ENCODE data around the gene LRP8. TPM values are rescaled to one million over a fixed set of nuclear protein-coding genes. Genes with fewer than 3 reads are reported as not detected.

LRP8 gene
- total RNA-seq, 2 experiments from 2014 or later = 51.8 to 56.6 TPM

DNA sequence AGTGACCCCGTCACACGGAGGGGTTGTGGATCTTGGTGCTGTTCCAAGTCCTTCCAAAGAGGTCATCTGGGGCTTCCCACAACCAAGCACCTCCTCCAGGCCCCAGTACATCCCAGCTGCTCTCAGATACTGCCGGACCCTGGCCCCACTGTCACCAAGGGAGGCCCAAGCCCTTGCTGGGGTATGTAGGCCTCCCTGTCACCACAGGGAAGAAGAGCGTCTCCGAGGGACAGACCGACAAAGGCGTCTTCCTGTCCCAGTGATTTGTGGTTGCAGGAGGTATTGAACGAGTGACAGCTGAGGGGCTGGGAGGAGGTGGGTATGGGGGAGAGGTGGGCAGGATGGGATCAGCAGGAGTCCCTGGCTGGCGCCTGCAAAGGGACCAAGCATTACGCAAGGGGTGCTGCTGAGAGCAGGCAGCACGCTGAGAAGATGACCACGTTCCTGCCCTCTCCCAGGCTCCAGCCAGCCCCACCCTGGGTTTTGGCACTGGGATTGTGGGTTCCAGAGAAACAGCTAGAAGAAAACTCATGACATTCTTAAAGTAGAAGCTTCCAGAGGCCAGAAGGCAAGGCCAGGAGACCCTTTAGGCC, 29.7 kb downstream of the LRP8 start:
- Mint-ChIP-seq H3K36me3 (ENCODE audit: low read depth) (no peaks in the 10 kb centered on the region), H3K4me1 (peaks cover 29% of the 10 kb centered on the region), H3K27me3 (no peaks in the 10 kb centered on the region), H3K4me3 (no peak overlapping the region), H3K9me3 (no peaks in the 10 kb centered on the region), H3K27ac (peak overlapping the region; percentile 62)
- CTCF ChIA-PET = no interaction called here
- DNase-seq = no peak
- POLR2A ChIA-PET = no interaction called here

DNA sequence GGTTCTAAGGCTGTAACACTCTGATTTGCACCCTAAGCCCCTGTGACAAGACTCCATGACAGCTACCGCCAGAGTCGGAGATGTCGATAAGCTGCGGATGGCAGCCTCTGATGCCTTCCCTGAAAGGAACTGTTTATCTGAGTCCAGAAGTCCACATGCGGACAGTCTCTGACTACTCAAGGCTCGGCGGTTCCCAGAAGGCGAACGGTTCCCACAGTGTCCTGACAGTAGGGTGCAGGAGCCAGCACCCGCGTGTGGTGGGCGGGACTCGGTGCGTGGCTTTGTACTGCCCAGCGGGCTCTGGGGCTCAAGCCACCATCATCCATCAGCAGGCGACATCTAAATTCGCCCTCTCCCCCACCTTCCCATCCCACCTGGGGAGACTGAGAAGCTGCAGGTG, 30.7 kb downstream of the LRP8 start:
- CTCF ChIA-PET = interaction anchor here (1.3 kb wide), 1 partner anchor 11 kb away, joined by 5 read pairs; no protein-coding TSS in a partner anchor

DNA sequence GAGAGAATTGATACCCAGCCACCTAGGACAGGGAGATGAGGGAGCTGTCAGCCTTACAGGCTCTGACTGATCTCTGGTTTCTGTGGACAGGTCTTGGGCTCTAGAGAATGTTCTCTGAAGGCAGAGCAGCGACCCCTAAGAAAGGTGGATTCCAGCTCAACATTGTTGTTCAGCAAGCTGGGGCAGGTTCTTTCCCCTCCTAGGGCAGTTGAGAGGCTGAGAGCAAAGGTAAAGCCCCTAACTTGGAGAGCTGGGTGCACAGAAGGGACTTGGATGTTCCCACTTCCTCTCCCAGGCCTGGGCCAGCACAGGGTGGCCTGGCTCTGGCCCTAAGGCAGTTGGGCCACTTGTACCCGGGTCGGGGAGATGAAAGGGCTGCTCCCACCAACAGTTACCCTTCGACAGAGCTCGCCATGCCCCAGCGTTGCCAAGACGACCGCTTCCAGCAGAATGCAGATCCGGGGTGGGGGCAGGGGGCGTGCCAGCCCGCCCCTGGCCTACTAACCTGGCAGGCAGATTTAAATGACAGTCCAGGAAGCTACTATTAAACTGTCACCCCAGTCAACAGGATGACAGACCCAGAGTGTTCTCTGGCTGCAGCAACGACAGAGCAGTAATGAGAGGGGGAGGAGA, 31.6 kb downstream of the LRP8 start:
- H3K36me3 Mint-ChIP-seq (ENCODE audit: low read depth) = peaks cover 2% of the 10 kb centered on the region
- no peak overlapping the region for H3K4me3 Mint-ChIP-seq
- H3K27ac Mint-ChIP-seq = peak overlapping the region; percentile 57
- no peak for DNase-seq
- H3K27me3 Mint-ChIP-seq = no peaks in the 10 kb centered on the region
- H3K4me1 Mint-ChIP-seq = peaks cover 42% of the 10 kb centered on the region
- H3K9me3 Mint-ChIP-seq = no peaks in the 10 kb centered on the region
- ChIA-PET CTCF (interaction anchor here (1.3 to 1.7 kb wide), 2 partner anchors 8 to 10 kb away, joined by 4 to 5 read pairs; no protein-coding TSS in a partner anchor), POLR2A (no interaction called here)

More for the DNA sequence above, 30.7 kb downstream of the LRP8 start:
- no peak overlapping the region for H3K4me3 Mint-ChIP-seq
- POLR2A ChIA-PET = no interaction called here
- no peak for DNase-seq
- no peaks in the 10 kb centered on the region for H3K9me3 Mint-ChIP-seq
- peaks cover 38% of the 10 kb centered on the region for H3K4me1 Mint-ChIP-seq
- no peak overlapping the region for H3K27ac Mint-ChIP-seq
- no peaks in the 10 kb centered on the region for H3K27me3 Mint-ChIP-seq
- no peaks in the 10 kb centered on the region for H3K36me3 Mint-ChIP-seq (ENCODE audit: low read depth)

DNA sequence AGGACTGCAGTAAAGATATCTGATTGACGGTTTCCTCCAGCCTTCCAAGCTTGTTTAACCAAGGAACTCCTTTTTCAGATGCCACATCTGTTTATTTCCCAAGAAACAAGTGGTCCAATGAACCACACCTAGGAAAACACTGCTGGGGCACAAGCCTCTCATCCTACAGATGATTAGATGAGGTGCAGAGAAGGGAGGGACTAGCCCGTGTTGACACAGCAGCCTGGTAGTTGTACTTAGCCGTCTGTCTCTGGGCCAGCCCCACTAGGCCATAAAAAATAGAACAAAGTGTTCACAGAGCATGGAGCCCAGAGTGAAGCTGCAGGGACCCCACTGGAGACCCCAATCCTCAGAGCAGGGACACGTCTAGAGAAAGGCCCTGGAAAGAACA, 32.1 kb downstream of the LRP8 start:
- Mint-ChIP-seq H3K4me1 (peaks cover 45% of the 10 kb centered on the region), H3K9me3 (no peaks in the 10 kb centered on the region), H3K36me3 (ENCODE audit: low read depth) (peaks cover 3% of the 10 kb centered on the region), H3K4me3 (no peak overlapping the region), H3K27ac (peak overlapping the region; percentile 57), H3K27me3 (no peaks in the 10 kb centered on the region)
- DNase-seq = no peak
- ChIA-PET CTCF (interaction anchor here (1.3 to 1.7 kb wide), 3 partner anchors 9 to 18 kb away, joined by 4 to 6 read pairs (median 5); no protein-coding TSS in a partner anchor), POLR2A (no interaction called here)

DNA sequence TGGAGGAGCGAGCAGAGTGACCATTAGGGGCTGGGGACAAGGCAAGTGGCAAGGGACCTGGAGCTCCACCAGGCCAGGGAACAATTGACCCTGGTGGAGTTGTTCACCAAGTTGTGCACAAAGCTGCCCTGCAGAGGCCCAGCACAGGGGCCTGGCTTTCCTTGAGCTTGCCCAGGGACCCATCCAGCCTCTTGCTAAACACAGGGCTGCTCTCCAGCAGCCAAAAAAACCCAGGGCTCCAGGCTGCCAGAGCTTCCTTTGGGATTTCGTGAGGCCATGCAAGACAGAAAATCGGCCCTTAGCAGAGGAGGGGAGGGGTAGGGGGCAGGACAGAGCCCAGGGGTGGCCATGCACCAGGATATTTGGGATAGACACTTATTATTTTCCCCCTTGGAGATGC, 32.6 kb downstream of the LRP8 start:
- H3K4me1 Mint-ChIP-seq = peaks cover 45% of the 10 kb centered on the region
- H3K27ac Mint-ChIP-seq = peak overlapping the region; percentile 70
- no peaks in the 10 kb centered on the region for H3K27me3 Mint-ChIP-seq
- H3K4me3 Mint-ChIP-seq = no peak overlapping the region
- peaks cover 3% of the 10 kb centered on the region for H3K36me3 Mint-ChIP-seq (ENCODE audit: low read depth)
- ChIA-PET POLR2A (no interaction called here), CTCF (interaction anchor here (1.7 kb wide), 2 partner anchors 9 to 17 kb away, joined by 4 to 6 read pairs; no protein-coding TSS in a partner anchor)
- no peak for DNase-seq
- H3K9me3 Mint-ChIP-seq = no peaks in the 10 kb centered on the region

DNA sequence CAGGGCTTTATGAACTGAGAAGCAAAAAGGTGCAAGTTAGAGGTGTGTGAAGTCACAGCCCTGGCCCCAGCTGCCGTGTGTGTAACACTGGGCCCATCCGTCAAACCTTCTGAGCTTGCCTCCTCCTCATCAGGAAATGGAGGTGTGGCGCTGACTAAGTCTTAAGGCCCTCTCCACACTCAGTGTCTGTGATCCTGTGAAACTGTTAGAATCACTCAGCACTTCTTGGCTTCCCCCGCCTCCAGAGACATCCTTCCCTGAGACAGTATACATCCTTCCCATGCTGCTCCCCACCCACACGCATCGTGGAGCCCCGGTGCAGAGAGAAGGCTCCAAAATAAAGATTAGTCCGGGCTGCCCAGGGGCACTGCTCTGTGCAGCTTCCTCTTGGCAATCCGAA, 33.3 kb downstream of the LRP8 start:
- H3K4me1 Mint-ChIP-seq = peaks cover 45% of the 10 kb centered on the region
- H3K36me3 Mint-ChIP-seq (ENCODE audit: low read depth) = peaks cover 3% of the 10 kb centered on the region
- DNase-seq = peak; percentile 41
- no peaks in the 10 kb centered on the region for H3K9me3 Mint-ChIP-seq
- POLR2A ChIA-PET = no interaction called here
- H3K27me3 Mint-ChIP-seq = no peaks in the 10 kb centered on the region
- H3K27ac Mint-ChIP-seq = peak overlapping the region; percentile 70
- CTCF ChIA-PET = interaction anchor here (0.8 to 1.7 kb wide), 2 partner anchors 9 to 16 kb away, joined by 3 to 6 read pairs; no protein-coding TSS in a partner anchor
- H3K4me3 Mint-ChIP-seq = no peak overlapping the region

DNA sequence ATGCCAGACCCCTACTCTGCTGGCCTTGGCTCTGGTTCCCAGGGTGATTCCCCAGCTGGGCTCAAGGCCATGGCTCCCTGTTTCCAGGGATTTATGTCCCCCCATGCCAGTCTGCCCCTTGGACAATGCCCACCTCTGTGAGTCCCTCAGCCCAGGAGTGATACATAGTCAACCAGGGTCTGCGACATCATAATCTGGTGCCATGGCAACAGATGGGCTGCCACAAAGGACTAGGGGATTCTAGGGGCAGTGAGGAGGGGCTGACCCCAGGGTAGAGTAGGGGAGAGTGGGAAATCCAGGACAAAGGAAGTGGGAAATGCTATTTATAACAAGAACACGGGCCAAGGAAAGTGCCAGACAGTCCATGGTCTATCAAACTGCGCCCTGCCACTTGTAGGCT, 33.8 kb downstream of the LRP8 start:
- Mint-ChIP-seq H3K9me3 (no peaks in the 10 kb centered on the region), H3K27ac (peak overlapping the region; percentile 82), H3K4me3 (no peak overlapping the region), H3K4me1 (peaks cover 45% of the 10 kb centered on the region), H3K27me3 (no peaks in the 10 kb centered on the region), H3K36me3 (ENCODE audit: low read depth) (peaks cover 4% of the 10 kb centered on the region)
- POLR2A ChIA-PET = no interaction called here
- CTCF ChIA-PET = interaction anchor here (0.8 to 2.8 kb wide), 4 partner anchors 10 to 120 kb away, joined by 3 to 10 read pairs (median 4); no protein-coding TSS in a partner anchor
- no peak for DNase-seq

DNA sequence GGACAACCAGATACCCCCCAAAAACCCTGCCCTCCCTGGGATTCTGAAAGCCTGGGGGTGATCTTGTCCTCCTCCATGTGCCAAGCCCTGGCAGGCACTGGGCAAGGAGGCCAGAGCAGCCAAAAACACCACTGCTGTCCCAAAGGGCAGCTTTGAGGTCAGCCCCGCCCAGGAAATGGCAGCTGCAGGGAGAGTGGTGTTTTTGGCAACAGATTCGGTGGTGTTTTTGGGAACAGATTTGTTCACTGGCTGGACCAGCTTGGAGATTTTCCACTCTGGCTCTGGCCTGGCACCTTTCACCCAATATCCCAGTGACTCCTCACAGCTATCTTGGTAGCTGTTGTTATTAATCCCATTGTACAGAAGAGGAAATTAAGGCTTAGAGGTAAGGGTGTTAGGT, 34.7 kb downstream of the LRP8 start:
- peaks cover 42% of the 10 kb centered on the region for H3K4me1 Mint-ChIP-seq
- no peaks in the 10 kb centered on the region for H3K27me3 Mint-ChIP-seq

DNA sequence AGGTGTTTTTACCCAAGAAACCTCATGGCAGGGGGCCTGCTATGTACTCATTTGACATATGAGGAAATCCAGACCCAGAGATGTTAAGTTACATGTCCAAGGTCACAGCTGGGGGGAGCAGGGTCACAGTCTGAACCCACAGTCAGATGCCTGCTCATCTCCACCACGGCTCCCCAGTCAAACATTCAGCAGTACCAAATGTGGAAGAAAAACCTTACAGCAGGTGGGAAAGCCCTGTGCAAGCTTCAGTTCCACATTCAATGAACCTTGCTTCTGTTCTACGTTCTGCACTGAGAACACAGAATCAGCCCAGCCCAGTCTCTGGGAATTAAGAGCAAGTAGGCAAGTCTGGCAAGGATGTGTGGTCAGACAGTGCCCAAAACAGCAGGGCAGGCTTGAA, 35.2 kb downstream of the LRP8 start:
- no peak for DNase-seq
- Mint-ChIP-seq H3K9me3 (no peaks in the 10 kb centered on the region), H3K27ac (peak overlapping the region; percentile 82), H3K36me3 (ENCODE audit: low read depth) (peaks cover 11% of the 10 kb centered on the region), H3K4me3 (no peak overlapping the region), H3K4me1 (peaks cover 39% of the 10 kb centered on the region), H3K27me3 (no peaks in the 10 kb centered on the region)
- CTCF ChIA-PET = interaction anchor here (1.3 to 2.8 kb wide), 3 partner anchors 14 to 121 kb away, joined by 3 to 10 read pairs (median 3); no protein-coding TSS in a partner anchor
- POLR2A ChIA-PET = interaction anchor here (0.7 kb wide), 1 partner anchor 10 kb away, joined by 4 read pairs; no protein-coding TSS in a partner anchor

More for the DNA sequence above, 34.7 kb downstream of the LRP8 start:
- CTCF ChIA-PET = interaction anchor here (1.3 to 2.8 kb wide), 3 partner anchors 14 to 121 kb away, joined by 3 to 10 read pairs (median 3); no protein-coding TSS in a partner anchor
- Mint-ChIP-seq H3K36me3 (ENCODE audit: low read depth) (peaks cover 11% of the 10 kb centered on the region), H3K27ac (peak overlapping the region; percentile 82), H3K9me3 (no peaks in the 10 kb centered on the region), H3K4me3 (no peak overlapping the region)
- POLR2A ChIA-PET = interaction anchor here (0.7 kb wide), 1 partner anchor 10 kb away, joined by 4 read pairs; no protein-coding TSS in a partner anchor
- no peak for DNase-seq

DNA sequence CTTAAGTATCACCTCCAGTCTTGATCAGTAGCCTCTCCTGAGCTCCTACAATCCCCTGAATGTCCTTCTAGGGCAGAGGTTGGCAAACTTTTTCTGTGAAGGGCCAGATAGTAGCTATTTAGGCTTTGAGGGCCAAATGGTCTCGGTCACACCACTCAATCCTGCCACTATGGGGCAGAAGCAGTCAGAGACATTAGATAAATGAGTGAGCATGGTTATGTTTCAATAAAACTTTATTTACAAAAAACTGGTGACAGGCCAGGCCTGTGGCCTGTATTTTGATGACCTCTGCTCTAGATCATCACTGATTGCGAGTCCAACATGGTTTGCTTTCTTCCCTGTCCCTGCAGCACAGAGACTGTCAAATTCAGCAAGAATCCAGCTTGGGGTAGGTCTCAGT, 36.3 kb downstream of the LRP8 start:
- Mint-ChIP-seq H3K27ac (peak overlapping the region; percentile 57), H3K27me3 (no peaks in the 10 kb centered on the region), H3K4me3 (no peak overlapping the region), H3K4me1 (peaks cover 39% of the 10 kb centered on the region), H3K36me3 (ENCODE audit: low read depth) (peaks cover 13% of the 10 kb centered on the region), H3K9me3 (no peaks in the 10 kb centered on the region)
- ChIA-PET POLR2A (no interaction called here), CTCF (interaction anchor here (2.8 kb wide), 1 partner anchor 13 kb away, joined by 10 read pairs; no protein-coding TSS in a partner anchor)
- DNase-seq = no peak

DNA sequence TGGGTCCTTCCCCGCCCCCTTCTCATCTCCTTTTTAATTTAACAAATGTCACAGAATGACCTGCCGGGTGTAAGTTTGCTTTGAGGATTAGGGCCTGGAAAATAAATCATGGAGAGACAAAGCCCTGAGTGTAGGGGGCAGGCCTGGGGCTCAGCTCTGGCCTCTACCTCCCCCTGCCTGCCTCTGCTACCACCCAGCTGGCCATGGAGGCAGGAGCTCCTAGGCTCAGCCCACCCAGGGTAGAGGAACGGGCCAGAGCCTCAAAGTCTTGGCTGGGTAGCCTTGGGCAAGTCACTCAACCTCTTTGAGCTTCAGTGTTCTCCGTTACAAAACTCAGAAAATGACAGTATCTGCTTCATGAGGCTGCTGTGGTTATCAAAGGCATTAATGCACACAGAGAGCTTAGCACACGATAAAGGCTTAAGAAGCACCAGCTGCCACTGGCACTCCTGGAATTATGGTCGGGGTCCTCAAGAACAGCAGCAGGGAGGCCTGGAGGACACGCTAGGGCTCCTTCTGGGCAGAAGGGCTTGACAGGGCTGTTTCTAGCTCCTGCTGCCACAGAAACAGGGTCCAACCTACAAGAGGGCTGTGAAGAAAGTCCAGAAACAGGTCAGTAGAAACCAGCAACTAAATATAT, 39.0 kb downstream of the LRP8 start:
- Mint-ChIP-seq H3K4me3 (no peak overlapping the region), H3K27me3 (no peaks in the 10 kb centered on the region), H3K9me3 (no peaks in the 10 kb centered on the region), H3K36me3 (ENCODE audit: low read depth) (peaks cover 22% of the 10 kb centered on the region), H3K27ac (peak overlapping the region; percentile 25), H3K4me1 (peaks cover 25% of the 10 kb centered on the region)
- POLR2A ChIA-PET = no interaction called here
- CTCF ChIA-PET = interaction anchor here (0.6 to 2.3 kb wide), 2 partner anchors 11 to 14 kb away, joined by 4 to 13 read pairs; no protein-coding TSS in a partner anchor
- DNase-seq = no peak

DNA sequence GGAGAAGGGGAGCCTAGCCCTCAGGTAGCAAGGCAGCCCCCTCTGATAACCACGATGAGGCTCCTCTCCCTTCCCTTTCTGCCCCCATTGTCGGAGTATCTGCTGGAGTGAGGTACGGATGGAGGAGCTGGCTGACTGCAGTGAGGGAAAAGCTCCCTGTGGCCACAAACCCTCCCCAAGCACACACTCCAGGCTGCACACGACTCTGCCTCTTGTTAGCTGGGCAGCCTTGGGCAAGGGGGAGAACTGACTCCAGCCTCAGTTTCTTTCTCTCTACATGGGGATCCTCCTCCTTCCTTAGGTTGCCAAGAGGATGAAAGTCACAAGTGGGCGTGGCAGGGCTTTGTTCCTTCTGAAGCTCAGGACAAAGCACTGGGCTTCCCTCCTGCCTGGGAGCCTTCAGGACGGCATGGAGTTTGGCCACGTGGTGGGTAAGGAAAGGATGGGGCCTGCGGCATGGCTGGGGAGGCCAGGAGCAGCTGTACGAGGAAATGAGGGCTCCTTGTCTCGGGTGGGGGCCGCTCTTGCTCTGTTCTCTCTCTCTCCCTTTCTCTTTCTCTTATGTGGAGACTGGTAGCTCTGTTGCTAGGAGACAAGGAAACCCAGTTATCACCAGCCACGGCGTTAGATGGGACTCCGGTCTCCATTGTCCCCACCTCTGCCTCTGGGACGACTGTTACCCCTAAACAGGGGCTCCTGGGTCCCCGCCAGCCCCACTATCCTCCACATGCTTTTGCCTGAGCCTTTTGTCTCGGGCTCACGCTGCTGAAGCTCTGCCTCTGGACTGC, 39.7 kb downstream of the LRP8 start:
- Mint-ChIP-seq H3K36me3 (ENCODE audit: low read depth) (peaks cover 22% of the 10 kb centered on the region), H3K27ac (peak overlapping the region; percentile 25), H3K27me3 (no peaks in the 10 kb centered on the region), H3K9me3 (no peaks in the 10 kb centered on the region), H3K4me1 (peaks cover 18% of the 10 kb centered on the region), H3K4me3 (no peak overlapping the region)
- no peak for DNase-seq
- ChIA-PET POLR2A (no interaction called here), CTCF (interaction anchor here (0.6 to 2.3 kb wide), 2 partner anchors 10 to 15 kb away, joined by 4 to 13 read pairs; no protein-coding TSS in a partner anchor)
